ENCODE data around the gene CHST2.
"Not testable (repeated sequence)": the region's sequence is repeated elsewhere in the genome, so short reads cannot be mapped to it uniquely, and the experiment has no call there.

CHST2 gene, protein sequence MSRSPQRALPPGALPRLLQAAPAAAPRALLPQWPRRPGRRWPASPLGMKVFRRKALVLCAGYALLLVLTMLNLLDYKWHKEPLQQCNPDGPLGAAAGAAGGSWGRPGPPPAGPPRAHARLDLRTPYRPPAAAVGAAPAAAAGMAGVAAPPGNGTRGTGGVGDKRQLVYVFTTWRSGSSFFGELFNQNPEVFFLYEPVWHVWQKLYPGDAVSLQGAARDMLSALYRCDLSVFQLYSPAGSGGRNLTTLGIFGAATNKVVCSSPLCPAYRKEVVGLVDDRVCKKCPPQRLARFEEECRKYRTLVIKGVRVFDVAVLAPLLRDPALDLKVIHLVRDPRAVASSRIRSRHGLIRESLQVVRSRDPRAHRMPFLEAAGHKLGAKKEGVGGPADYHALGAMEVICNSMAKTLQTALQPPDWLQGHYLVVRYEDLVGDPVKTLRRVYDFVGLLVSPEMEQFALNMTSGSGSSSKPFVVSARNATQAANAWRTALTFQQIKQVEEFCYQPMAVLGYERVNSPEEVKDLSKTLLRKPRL

DNA sequence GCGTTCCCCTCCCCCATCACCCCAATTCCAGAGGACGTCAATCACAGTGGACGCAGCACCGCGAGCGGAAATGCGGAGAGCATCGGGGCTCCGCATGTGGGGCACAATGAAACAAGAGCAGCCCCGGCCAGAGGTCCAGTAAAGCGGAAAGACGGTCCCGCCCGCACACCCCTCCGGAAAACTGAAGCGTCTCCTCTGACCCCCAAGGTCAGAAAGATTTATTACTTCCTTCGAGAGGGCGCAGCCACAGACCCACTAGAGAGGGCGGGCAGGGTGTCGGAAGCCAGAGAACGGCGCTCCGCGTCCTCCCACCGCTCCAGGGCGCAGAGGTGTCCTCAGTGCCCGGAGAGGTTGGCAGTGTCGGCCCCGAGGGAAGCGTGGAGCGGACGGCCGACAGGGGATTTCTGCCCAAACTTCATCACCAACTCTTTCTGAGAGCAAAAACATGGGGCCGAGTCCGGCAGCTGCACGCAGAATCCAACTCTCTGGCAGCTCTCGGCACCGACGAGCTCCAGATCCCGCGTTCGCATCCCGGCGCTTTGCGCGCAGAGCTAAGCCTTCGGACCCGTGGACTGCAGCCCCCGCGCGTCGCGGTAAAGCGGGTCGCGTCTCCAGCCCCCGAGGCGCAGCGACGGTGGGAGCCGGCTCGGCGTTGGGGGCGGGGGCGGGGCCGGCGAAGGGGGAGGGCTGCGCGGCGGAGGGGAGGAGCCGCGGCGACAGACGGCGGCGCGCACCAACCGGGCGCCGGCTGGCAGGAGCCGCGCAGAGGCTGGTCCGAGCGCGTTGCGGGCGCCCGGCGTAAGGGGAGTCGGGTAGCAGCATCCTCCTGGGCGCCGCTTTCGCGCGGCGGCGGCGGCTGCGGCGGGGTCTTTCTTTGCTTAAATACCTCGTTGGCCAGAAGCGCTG, at the start of gene CHST2:
TSS of gene CHST2 (plus strand) at position 763 of the 906 bp plus-strand sequence. CDS start 1,046 bp downstream, outside the sequence.
- DNase-seq = no peak

DNA sequence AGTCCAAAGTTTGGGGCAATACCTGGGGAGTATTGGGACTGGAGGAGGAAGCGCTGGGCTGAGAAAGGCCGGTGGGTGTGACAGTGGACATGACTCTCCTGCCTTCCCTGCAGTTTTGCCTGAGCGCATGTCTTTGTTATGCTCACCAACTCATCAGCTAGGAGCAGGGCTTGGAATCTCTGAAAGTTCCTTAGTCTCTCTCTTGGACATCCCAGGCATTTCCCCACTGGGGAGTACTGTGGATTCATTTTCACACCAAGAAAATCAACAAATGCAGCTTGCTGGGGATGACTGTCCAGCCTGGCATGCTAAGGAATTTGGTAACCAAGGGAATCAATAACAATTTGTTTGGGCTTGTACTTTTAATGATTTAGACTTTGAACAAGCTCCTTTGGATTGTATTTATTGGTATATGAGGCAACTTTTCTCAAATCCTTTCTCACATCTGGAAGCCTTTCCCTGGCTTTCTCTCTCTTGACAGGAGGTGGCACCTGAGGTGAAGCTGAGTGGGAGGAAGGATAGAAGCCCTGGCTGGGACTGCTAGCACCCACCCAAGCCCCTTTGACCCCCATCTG, 48.5 kb upstream of the CHST2 start:
- DNase-seq = no peak

DNA sequence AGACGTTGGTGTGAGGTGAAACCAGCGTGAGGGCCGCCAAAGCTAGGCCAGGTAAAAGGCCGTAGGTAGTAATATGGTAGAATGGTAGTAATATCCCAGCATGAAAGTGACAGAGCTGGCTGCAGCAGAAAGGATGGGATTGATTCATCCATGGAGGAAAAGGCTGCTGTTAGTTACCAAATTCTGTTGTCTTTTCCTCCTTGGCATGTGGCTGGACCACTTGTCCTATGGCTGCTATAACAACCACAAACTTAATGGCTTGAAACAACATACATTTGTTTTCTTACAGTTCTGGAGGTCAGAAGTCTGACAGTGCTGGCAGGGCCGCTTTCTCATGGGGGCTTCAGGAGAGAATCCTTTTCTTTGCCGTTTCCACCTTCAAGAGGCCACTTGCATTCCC, 47.8 kb upstream of the CHST2 start:
- no peak for DNase-seq

DNA sequence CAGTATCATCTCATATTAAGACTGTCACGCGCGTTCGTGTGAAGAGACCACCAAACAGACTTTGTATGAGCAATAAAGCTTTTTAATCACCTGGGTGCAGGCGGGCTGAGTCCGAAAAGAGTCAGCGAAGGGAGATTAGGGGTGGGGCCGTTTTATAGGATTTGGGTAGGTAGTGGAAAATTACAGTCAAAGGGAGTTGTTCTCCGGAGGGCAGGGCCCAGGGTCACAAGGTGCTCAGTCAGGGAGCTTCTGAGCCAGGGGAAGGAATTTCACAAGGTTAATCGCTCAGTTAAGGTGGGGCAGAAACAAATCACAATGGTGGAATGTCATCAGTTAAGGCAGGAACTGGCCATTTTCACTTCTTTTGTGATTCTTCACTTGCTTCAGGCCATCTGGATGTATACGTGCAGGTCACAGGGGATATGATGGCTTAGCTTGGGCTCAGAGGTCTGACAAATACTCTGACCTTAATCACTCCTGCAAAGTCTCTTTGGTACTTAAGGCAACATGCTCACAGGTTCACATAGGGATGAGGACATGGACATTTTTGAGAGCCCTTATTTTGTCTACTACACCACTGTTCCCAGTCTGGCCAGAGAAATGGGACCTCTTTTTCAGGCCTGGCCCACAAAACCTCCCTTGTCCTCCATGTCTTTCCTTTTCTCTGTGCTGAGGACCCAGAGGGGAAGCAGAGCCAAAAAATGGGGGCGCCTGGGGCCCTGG, 47.1 kb upstream of the CHST2 start:
- not testable (repeated sequence) for DNase-seq

DNA sequence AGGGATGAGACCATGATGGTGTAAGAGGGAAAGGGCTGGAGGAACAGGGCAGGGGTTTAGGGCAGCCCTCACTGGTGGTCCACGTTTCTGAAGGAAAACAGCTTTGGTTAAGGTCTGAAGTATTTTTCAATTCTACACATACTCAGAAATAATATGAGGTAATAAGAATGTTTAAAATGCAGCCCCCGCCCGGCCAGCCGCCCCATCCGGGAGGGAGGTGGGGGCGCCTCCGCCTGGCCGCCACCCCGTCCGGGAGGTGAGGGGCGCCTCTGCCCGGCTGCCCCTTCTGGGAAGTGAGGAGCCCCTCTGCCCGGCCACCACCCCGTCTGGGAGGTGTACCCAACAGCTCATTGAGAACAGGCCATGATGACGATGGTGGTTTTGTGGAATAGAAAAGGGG, 46.0 kb upstream of the CHST2 start:
- DNase-seq = not testable (repeated sequence)

DNA sequence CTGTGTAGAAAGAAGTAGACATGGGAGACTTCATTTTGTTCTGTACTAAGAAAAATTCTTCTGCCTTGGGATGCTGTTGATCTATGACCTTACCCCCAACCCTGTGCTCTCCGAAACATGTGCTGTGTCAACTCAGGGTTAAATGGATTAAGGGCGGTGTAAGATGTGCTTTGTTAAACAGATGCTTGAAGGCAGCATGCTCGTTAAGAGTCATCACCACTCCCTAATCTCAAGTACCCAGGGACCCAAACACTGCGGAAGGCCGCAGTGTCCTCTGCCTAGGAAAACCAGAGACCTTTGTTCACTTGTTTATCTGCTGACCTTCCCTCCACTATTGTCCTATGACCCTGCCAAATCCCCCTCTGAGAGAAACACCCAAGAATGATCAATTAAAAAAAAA, 45.6 kb upstream of the CHST2 start:
- not testable (repeated sequence) for DNase-seq

DNA sequence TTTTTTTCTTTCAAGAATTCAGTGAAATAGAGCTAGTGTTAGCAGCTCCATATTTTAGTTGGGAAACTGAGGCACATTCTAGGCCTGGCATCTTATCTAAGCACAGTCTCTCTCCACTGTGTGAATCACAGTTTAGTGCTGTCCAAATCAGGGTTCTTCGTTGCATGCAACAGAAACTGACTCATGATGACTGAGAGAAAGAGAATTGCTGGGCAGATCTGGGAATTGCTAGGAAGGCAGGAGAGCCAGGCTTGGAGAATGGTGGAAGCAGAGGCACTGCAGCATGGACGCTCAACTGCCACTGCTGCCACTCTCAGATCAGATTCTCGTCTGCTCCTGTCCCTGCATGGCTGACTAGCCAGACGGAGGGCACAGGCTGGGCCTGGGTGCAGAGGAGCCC, 40.7 kb upstream of the CHST2 start:
- no peak for DNase-seq

DNA sequence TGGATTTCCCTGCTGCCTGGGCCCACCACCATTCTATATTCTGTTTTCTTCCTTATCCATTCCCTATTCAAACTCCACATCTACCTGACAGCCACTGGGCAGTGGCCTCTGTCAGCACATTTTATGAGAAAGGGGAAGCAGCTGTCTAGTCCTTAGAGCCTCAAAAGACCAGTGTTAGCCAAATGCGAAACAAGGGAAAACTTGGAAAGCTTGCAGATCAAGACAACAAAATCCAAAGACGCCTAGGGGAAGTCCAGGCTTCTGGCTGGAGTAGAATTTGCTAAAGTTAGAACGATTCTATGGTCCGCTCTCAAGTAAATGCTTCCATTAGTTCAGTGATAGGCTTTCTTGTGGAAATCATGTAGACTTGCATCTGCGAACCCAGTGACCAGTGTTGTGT, 39.4 kb upstream of the CHST2 start:
- DNase-seq = no peak

DNA sequence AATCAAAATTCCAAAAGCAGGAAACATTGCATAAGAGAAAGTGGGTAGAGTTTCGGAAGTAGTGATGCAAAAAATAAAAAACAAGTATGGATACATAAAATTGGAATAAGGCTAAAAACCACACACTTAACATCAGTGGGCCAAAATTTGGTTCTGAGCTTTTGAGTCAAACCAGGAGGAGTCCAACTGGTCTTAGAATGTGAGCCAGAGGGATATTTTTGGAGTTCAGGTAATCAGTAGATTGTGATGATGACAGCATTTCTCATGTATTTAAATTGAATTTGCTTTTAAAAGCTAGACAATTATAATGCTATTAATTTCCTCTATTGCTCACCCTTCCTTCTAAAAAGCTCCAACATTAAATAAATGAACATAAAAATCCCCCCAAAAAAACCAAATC, 38.2 kb upstream of the CHST2 start:
- no peak for DNase-seq

DNA sequence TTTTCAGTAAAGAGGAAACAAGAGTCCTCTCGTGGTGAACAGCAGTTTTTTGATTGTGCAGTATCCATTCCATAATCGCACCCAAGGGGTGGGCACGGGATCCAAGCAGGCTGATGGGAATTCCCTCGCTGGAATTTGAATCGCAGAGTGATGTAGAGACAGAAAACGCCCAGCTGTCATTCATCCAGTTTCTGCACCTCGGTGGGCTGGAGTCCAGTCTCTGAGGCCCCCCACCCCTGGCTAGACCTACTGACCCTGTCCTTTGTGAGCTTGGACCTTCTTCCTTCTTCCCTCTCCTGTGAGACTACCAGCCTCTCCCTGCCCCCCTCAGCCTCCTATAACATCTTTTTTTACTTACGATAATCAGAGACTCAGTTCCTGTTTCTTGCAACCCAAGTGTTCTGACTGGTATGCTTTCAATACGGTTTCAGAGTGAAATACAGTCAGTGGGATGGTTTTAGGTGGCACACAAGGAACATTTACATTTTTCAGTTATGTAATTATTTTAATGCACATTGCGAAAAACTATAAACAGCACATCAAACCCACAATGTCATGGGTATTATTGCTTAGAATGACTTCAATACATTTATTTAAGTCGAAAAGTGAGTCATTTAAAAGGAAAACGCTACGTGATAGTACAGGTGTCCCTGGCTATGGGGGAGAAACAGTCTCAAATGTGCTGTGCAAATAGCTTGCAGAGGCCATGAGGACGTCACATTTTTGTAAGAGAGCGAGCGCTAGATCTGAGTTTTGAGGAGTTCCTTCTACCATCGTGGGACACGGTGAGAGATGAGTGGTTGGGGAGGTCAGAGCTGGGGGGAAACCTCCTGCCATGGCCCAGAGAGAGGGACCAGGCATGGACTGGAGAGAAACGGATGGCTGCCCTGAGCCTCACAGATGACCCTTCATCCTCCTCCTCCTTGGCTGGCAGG, 37.5 kb upstream of the CHST2 start:
- no peak for DNase-seq

DNA sequence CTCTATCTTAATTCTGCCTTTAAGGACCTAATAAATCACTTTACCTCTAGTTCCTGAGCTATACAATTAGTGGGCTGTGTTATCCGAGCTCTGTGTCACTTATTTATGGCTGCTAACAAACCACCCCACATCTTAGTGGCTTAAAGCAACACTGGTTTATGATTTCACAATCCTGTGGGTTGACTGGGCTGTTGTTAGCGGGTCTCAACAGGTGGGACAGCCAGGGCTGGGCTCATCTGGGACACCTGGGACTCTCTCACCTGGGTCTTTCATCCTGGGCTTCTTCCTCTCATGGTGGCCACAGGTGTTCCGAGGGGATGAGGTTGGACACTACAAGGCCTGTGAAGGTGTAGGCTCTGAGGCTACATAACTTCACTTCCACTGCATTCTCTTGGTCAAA, 35.8 kb upstream of the CHST2 start:
- no peak for DNase-seq

DNA sequence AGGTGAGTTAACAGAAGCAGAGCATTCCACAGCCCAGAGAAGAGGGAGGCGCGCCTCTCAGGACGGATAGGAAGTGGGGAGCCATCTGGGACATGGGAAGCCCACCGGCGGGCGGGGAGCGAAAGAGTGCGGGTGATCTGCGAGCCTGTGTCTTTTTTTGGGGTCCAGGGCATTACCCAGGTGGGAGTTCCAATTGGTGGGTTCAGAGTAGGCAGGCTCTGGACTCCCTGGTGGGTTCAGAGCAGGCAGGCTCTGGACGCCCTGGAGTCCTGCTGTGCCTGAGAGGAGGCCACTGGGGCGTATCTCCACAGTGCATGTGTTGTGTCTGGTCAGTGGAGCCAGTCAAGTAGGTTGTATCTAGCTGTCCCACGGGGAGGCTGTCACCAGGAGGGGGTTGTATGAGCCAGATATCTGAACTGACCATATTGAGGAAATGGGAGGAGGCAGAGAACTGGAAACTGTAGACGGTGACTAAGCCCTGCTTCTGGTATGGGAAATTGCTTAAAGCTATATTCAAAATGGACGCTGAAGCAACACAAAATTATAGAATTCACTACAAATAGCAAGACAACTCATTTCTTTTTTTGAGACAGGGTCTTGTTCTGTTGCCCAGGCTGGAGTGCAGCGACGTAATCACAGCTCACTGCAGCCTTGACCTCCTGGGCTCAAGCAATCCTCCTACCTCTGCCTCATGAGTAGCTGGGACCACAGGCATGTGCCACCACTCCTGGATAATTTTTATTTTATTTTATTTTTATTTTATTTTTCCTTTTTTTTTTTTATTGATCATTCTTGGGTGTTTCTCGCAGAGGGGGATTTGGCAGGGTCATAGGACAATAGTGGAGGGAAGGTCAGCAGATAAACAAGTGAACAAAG, 34.5 kb upstream of the CHST2 start:
- DNase-seq = no peak

DNA sequence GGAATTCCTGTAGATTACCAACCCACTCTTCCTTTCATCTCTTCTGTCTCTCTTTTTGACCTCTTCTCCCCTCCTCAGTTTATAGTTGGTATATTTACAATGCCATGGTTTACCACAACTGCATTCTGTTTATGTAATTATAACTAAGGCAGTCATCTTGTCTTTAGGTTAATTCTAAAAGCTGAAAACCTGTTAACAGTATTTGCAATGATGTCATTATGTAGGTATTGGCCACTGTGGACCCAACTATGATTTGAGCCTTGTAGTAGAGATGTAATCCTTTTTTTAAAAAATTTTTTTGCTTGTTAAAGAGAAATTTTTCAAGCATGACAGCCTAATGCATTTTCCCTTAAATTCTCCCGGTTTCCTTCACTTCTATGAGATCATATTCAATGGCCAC, 30.7 kb upstream of the CHST2 start:
- DNase-seq = no peak

DNA sequence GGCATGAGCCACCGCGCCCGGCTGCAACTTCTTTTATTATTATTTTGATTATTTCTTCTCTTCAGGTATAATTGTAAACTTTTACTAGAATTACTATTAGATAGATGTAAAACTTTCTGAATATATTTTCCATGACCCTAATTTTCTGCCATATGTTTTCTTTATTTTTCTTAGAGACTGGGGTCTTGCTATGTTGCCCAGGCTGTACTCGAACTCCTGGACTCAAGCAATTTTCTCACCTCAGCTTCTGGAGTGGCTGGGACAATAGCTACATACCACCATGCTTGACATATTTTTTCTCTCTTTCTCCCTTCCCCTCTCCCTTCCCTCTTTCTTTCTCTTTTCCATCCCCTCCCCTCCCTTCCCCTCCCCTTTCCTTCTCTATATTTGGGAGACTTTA, 29.6 kb upstream of the CHST2 start:
- no peak for DNase-seq

DNA sequence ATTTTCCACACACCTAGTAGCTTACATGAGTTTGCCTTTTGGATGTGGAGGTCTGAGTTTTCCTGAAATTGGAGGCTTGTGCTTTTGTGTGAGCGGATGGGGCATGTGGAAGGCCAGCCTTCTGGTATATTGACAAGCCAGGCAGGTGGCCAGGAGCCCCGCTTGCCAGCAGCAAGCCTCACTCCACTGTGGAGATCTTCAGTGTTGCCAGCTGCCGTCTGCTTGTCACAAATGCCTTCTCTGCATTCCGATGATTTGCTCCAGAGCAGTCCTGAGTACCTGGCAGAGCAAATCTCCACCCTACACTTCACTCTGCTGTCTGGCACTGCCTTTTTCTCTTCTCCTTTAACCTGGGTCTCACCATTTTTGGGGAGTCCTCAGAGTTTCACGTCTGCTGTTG, 29.1 kb upstream of the CHST2 start:
- no peak for DNase-seq

DNA sequence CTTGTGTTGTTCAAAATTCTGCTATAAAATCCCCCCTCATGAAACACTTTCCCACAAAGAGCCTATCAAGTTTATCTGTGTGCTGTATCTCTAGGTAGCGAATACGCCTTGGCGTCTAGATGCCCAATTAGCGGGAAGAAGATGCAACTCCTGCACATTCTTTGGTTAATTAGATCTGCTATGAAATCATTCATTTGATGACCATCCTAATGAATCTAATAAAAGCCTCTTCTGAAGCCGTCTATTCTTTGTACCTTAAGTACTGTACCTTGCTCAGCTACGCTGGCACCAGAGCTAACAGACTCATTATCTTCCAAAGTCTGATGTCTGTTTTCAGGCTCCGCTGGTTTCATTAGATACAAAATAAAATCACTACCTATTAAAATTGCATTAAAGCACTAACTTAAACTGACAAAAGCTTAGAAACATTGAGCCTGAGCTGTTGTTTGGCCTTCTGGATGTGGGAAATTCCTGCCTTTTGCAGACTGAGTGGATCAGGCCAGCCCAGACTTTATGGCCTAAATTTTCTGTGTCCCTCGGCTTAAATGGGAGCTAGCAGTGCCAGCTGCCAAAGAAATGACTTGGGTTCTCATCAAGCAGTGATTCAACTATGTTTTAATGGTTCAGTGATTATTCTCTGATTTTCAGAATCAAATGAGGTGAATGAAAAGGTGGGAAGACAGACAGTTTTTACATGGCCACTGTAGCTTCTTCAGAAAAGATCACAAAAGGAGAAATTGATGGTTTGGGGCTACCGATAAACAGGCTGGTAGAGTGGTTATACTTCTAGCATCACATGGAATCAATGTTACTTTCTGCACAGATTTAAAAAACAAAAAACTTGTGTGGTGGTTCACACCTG, 28.4 kb upstream of the CHST2 start:
- no peak for DNase-seq

DNA sequence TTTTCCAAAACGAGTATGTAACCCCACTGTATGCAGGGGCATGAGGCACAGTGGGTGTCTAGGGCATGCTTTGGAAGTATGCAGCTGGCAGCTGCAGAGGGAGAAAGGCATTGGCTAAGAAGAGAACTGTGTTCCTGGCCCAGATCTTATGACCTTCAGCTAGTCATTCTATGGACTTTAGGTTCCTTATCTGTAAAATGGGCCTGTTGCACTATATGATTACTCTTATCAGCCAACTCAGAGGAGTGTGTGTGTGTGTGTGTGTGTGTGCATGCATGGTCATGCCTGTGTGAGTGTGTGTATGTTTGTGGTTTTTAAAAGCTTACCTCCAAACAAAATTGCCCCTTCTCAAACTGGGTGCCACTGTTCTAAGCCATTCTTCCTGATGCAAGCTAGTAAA, 27.4 kb upstream of the CHST2 start:
- DNase-seq = no peak

DNA sequence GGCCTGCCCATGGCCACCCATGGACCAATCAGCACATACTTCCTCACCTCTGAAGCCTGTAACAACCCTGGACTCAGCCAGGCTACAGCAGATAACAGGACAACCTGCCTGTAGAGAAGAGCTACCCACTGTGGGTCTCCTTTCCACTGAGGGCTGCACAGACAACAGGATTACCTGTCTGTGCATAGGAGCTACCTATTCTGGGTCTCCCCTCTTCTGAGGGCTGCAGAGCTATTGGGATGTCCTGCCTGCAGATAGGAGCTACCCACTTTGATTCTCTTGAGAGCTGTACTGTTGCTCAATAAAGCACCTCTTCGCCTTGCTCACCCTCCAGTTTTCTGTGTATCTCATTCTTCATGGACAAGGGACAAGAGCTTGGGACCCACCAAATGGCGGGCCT, 23.8 kb upstream of the CHST2 start:
- DNase-seq = no peak

DNA sequence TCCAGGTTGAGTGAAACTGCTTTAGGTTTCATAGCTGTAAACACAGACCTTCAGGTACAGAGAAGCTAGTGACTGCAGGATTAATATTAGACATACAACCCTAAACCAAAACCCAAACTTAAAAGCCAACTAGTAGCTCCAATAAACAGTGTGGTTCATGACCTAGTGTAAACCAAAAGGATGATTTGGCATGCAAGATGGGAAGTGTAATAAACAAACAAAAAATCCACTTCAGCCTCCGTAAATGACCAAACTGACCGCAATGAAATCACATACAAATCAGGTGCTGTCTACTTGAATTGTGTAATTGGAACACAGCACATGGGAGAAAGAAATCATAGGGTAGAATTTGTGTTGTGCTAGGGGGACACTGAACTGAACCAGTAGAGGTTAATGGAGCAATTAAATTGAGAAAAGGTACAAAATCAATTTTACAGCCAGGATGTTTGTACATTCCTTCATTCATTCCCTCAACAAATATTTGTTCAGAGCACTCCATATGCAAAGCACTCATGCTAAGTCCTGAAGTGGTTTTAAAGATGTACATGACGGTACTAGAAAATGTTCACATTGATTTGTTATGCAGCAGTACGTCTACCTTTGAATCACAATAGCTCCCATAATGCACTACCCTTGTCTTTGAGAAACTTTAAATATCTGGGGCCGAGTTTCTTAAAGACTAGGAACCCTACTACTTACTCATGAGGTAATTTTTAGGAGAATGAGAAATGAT, 21.4 kb upstream of the CHST2 start:
- DNase-seq = no peak

Data from cerebellar nuclear complex (tissue), 1 donor.